SK-N-SH treated with all-trans-retinoic acid at 6 μM for 48 hours (cell line): ENCODE measurements around the gene PGP.

ENCODE experiments used
- ISL1 ChIP-seq: fragments of 250-450 bp; sonication (Bioruptor Pico); IDR thresholded peaks from 2 replicates; pipeline ENCODE4 v2.1.2; 2022; ENCODE audit warnings: mild to moderate bottlenecking, moderate library complexity
- PATZ1 ChIP-seq: fragments of 250-450 bp; sonication (Bioruptor Pico); IDR thresholded peaks from 2 replicates; pipeline ENCODE4 v1.8.0; 2020; ENCODE audit warnings: mild to moderate bottlenecking, moderate library complexity, borderline replicate concordance
- TOX ChIP-seq: fragments of 250-450 bp; sonication (Bioruptor Pico); IDR thresholded peaks from 2 replicates; pipeline ENCODE4 v1.8.0; 2021; ENCODE audit warnings: mild to moderate bottlenecking, moderate library complexity, borderline replicate concordance
- ZFP3 ChIP-seq: fragments of 250-450 bp; sonication (Bioruptor Pico); IDR thresholded peaks from 2 replicates; pipeline ENCODE4 v1.5.0; 2020; ENCODE audit warnings: mild to moderate bottlenecking, moderate library complexity

- no peak for TF ChIP-seq TOX (CRISPR knock-in tag)
- no peak for TF ChIP-seq PATZ1 (CRISPR knock-in tag)
- no peak for TF ChIP-seq ZFP3 (CRISPR knock-in tag)
- TF ChIP-seq ISL1 (CRISPR knock-in tag), result no peak
These were observed 8.7 kb downstream of the PGP start for GRCh38 chr16:2205967-2206313.
